ENCODE measurements around the gene OCA2. TPM values are rescaled to one million over a fixed set of nuclear protein-coding genes. Genes with fewer than 3 reads are reported as not detected.

Gene OCA2
- total and polyA plus RNA-seq, 2 of the 8 experiments (the other 6 are each of a cell fraction or from before 2014, with no cell fraction given), result 0.20 TPM

- H3K9ac ChIP-seq (replicated peaks in 1 of 4; ENCODE audit: extremely low read depth in 1 of 4, low read depth in 3 of 4, low read length in 3 of 4), result no peak overlapping the region
- H3K79me1 ChIP-seq (ENCODE audit: low read depth, low read length), result no peaks in the 10 kb centered on the region
- H2BK15ac ChIP-seq (ENCODE audit: low read length), result no peak overlapping the region
- ChIA-PET CTCF (ENCODE audit: partially characterized antibody) (interaction anchor here (0.6 kb wide), 1 partner anchor 97 kb away, joined by 4 read pairs; no protein-coding TSS in a partner anchor), POLR2A (ENCODE audit: partially characterized antibody) (no interaction called here)
- DNase-seq (ENCODE audit: low read depth in 1 of 2, low spot score in 2 of 2) (no peak), FAIRE-seq (no peak)
- no peak overlapping the region for H3K27ac ChIP-seq (ENCODE audit: low read depth, low read length)
- H2AK5ac ChIP-seq (ENCODE audit: low read depth, low read length), result no peak overlapping the region
- H3K4me2 ChIP-seq (ENCODE audit: insufficient read depth in 1 of 2, low read depth in 2 of 2, low read length in 2 of 2), result no peak overlapping the region
- H3K36me3 ChIP-seq (ENCODE audit: control insufficient read depth in 2 of 4, insufficient read depth in 4 of 4, low read length in 3 of 4), result no peaks in the 10 kb centered on the region
- H3K4me1 ChIP-seq (replicated peaks in 1 of 4; ENCODE audit: control insufficient read depth in 3 of 4, insufficient read depth in 4 of 4, low read length in 3 of 4), result no peaks in the 10 kb centered on the region
- H3K4me3 ChIP-seq (ENCODE audit: extremely low read depth in 1 of 4, insufficient read depth in 2 of 4, low read depth in 3 of 4, low read length in 4 of 4), result no peak overlapping the region
- H3K23me2 ChIP-seq (ENCODE audit: low read depth, low read length), result no peaks in the 10 kb centered on the region
- H2BK120ac ChIP-seq (replicated peaks; ENCODE audit: low read depth, low read length), result no peak overlapping the region
- no peaks in the 10 kb centered on the region for H3K79me2 ChIP-seq (ENCODE audit: control insufficient read depth in 1 of 2, insufficient read depth in 2 of 2, low read length in 2 of 2)
- H3K18ac ChIP-seq (ENCODE audit: extremely low read depth, low read length), result no peak overlapping the region
- no peak overlapping the region for H2BK12ac ChIP-seq (ENCODE audit: low read depth, low read length)
- no peaks in the 10 kb centered on the region for H4K20me1 ChIP-seq (replicated peaks in 1 of 2; ENCODE audit: control insufficient read depth in 1 of 2, insufficient read depth in 2 of 2, low read length in 2 of 2)
- H3K27me3 ChIP-seq (replicated peaks in 1 of 4; ENCODE audit: control insufficient read depth in 3 of 4, extremely low read depth in 1 of 4, insufficient read depth in 3 of 4, low read length in 3 of 4), result no peaks in the 10 kb centered on the region
- no peak overlapping the region for H2BK20ac ChIP-seq (ENCODE audit: low read length)
- H3K56ac ChIP-seq (replicated peaks; ENCODE audit: insufficient read length, low read depth, low read length), result no peak overlapping the region
- H3K9me3 ChIP-seq (ENCODE audit: insufficient read depth in 2 of 2, low read depth in 1 of 2, low read length in 1 of 2), result peaks cover 7% of the 10 kb centered on the region in 2 experiments; a peak in 2 of 4 replicates
- TF ChIP-seq HDAC6 (IDR thresholded peaks at IDR 0.05; ENCODE audit: low read depth, low read length) (no peak), EGR1 (IDR thresholded peaks at IDR 0.05; ENCODE audit: borderline replicate concordance, low read depth, low read length) (no peak), SP2 (IDR thresholded peaks at IDR 0.05; ENCODE audit: low read length) (no peak), CTCF (IDR thresholded peaks at IDR 0.05; ENCODE audit: control extremely low read depth in 1 of 3, insufficient read depth in 1 of 3, low read depth in 1 of 3, low read length in 3 of 3) (no peak), TAF1 (IDR thresholded peaks at IDR 0.05; ENCODE audit: low read depth, low read length) (no peak), FOSL1 (IDR thresholded peaks at IDR 0.05; ENCODE audit: insufficient read depth, low read depth, low read length) (no peak), E2F6 (IDR thresholded peaks at IDR 0.05) (no peak)
- H4K91ac ChIP-seq (replicated peaks; ENCODE audit: insufficient read length, low read length), result no peak overlapping the region
- H2AFZ ChIP-seq (ENCODE audit: low read length), result no peak overlapping the region
- H2BK5ac ChIP-seq (ENCODE audit: low read depth, low read length), result no peak overlapping the region
- 86% methylated on average over 8 of the region's 8 CpGs; no CpG with 5 or more reads in 1 of the 2 experiments for WGBS, 2 experiments (ENCODE audit: extremely low coverage in 1 of 2, insufficient coverage in 1 of 2, insufficient read length in 1 of 2, insufficient replicate concordance in 2 of 2, low coverage in 1 of 2, low lambda C conversion rate in 2 of 2, missing lambda C conversion rate in 1 of 2)
- no peak overlapping the region for H3K14ac ChIP-seq (ENCODE audit: insufficient read length)
- no peak overlapping the region for H3K4ac ChIP-seq (replicated peaks; ENCODE audit: insufficient read length, low read depth, low read length)
- H4K5ac ChIP-seq (ENCODE audit: insufficient read length, low read depth, low read length), result no peak overlapping the region
- H4K8ac ChIP-seq (ENCODE audit: extremely low read depth, insufficient read depth, low read length), result no peak overlapping the region
- no peak overlapping the region for H3K23ac ChIP-seq (ENCODE audit: insufficient read length)
These were observed 237.9 kb downstream of the OCA2 start for GRCh38 chr15:27861171-27861570.

All from H1 (cell line).